ENCODE results near the gene SNN.
A peak's percentile ranks its signal among the peaks of the same experiment; 100 is the strongest.

SNN gene

GRCh38 chr16:11667824-11668622 is at the start of gene SNN:
TSS of gene SNN (plus strand) at chr16:11668455. CDS start at chr16:11676060, 7,605 bp downstream.
- DNase-seq (ENCODE audit: low spot score), result peak; percentile 89

DNA sequence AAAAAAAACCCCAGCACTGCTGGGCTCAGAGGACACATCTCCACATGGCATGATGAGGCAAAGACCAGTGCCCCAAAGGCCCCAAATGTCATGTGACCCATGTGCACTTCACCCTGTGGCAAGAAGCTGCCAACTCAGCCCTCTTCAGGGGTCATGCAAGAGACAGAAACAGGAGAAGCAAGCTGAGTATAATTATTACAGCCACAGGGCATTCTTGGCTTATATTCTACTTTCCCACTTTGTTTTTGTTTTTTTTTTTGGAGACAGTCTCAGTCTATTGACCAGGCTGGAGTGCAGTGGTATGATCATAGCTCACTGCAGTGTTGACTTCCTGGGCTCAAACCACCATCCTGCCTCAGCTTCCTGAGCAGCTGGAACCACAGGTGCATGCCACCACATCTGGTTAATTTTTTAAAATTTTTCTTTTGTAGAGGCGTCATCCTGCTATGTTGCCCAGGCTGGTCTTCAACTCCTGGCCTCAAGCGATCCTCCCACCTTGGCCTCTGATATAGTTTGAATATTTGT is 48.9 kb upstream of the SNN start:
- DNase-seq (ENCODE audit: low spot score), result no peak

DNA sequence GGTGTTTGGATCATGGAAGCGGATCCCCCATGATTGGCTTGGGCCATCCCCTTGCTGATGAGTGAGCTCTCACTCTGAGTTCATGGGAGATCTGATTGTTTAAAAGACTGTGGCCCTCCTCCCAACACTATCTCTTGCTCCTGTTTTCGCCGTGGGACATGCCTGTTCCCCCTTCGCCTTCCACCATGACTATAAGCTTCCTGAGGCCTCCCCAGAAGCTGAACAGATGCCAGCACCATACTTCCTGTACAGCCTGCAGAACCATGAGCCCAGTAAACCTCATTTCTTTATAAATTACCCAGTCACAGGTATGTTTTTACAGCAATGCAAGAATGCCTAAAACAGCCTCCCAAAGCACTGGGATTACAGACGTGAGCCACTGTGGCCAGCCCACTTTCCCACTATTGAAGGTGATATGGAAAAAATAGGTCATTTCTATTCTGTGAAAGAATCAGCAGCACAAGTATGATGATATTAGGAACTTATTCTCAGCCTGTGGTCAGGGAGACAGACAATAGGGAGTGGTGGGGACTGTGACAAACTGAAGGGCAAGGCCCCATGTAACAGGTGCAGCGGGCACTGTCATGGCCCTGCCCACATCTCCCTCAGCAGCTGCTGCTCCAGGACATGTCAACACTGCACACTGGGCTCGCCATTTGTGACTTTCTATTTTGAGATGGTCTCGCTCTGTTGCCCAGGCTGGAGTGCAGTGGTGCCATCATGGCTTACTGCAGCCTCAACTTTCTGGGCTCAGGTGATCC is 47.8 kb upstream of the SNN start:
- DNase-seq (ENCODE audit: low spot score), result no peak

GRCh38 chr16:11621539-11621919 is 46.7 kb upstream of the SNN start:
- DNase-seq (ENCODE audit: low spot score), result no peak

- no peak for DNase-seq (ENCODE audit: low spot score)
These were observed 46.2 kb upstream of the SNN start for GRCh38 chr16:11621920-11622651.

DNA sequence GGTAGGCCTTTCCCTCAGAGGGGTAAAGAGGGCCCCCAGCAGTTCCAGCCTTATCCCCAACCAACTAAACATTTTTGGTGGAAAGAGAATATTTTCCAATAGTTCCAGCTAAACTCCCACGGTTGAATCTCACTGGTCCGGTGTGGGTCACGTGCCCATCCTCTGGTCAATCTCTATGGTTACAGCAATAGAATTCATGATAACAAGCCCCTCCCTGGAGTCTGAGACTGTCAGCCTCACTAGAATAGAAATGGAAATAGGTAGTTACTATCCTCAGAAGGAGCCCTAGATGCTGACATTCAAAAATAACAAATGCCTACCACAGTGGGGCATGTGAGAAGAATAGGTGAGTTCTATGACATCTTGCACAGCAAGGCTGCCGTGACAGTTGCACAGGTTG is 44.0 kb upstream of the SNN start:
- no peak for DNase-seq (ENCODE audit: low spot score)

- no peak for DNase-seq (ENCODE audit: low spot score)
These were observed 43.3 kb upstream of the SNN start for GRCh38 chr16:11624636-11625607.

- no peak for DNase-seq (ENCODE audit: low spot score)
These were observed 42.5 kb upstream of the SNN start for GRCh38 chr16:11625769-11626168.

GRCh38 chr16:11626657-11627291 is 41.5 kb upstream of the SNN start:
- no peak for DNase-seq (ENCODE audit: low spot score)

DNA sequence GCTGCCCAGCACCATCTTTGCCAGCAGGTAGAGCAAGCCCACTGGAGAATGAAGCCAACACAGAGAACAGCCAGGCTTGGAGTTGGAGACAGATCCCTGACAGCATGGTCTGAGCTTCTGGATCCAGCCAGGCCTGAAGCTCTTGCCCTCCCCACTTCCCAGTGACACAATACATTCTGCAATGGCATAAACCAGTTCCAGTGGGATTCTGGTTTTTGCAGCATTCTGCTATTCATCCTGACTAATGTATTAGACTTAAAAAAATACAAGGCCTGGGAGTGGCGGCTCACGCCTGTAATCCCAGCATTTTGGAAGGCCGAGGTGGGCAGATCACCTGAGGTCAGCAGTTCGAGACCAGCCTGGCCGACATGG is 41.0 kb upstream of the SNN start:
- DNase-seq (ENCODE audit: low spot score), result no peak

- DNase-seq (ENCODE audit: low spot score), result no peak
These were observed 40.3 kb upstream of the SNN start for GRCh38 chr16:11627822-11628457.

DNA sequence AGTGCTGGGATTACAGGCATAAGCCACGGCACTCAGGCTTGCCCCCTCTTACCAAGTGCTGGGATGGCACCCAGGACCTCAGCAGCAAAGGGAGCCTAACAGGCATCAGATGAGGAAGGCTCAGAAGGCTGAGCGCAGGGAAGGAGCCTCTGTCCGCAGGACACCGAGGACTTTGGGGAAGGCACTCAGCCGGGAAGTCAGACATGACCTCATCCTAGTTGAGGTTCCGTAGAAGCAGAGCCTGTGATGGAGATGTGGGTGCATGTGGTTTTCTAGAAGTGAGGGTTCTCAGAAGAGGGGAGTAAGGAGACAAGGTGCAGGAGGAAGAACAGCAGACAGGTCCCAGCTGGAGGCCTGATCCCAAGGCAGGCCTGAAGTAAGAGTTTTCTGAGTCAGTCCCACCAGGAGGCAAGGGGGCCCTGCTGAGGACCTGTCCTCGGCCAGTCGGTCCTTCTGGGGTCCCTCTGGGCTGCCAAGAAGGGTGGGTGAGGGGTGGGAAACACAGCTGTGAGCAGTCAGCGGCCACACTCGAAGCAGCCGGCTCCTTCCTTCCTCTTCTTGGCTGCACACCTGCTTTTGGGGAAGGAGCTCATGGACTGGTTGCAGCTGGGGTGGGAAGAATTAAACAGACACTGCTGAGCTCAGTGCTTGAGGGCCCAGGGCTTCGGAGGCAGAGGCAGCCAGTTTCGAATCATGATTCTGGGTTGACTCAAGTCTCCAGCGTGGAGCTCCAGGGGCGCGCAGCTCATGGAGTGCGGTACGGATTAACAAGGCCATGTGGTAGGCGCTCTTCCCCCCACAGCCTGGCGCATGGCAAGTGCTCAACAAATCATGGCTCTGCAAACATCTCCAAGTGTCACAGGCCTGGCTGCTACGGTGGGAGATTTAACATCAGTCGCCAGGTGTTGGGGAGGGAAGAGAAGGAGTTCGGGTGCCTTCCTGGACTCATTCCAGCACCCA is 38.9 kb upstream of the SNN start:
- DNase-seq (ENCODE audit: low spot score), result no peak

DNA sequence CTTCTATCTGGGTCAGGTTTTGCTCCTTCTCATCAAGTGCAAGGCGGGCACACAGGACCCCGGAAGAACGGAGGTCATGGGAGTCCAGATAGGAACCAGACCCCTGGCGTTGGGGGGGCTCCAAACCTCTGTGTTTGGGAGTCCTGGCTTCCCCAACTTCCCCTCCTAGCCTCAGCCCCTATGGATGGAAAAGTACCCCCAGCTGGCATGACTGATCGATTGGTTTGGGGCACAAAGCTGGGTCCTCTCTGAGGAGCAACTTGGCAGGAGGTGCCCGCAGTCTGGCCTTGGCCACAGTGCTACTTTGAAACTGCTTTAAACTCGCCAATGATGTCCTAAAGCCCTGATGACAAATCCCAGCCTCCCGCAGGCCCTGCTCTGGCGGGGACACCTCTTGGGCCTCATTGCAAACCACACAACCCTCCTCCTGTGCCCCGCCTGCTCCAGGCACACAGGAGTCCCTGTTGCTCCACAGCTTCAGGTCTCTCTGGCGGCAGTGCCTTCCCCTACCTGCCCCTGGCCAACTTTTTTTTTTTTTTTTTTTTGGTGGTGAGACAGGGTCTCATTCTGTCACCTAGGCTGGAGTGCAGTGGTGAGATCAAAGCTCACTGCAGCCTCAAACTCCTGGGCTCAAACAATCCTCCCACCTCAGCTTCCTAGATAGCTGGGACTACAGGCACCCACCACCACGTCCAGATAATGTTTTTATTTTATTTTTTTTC is 38.0 kb upstream of the SNN start:
- DNase-seq (ENCODE audit: low spot score), result no peak

- DNase-seq (ENCODE audit: low spot score), result no peak
These were observed 37.5 kb upstream of the SNN start for GRCh38 chr16:11630768-11631056.

DNA sequence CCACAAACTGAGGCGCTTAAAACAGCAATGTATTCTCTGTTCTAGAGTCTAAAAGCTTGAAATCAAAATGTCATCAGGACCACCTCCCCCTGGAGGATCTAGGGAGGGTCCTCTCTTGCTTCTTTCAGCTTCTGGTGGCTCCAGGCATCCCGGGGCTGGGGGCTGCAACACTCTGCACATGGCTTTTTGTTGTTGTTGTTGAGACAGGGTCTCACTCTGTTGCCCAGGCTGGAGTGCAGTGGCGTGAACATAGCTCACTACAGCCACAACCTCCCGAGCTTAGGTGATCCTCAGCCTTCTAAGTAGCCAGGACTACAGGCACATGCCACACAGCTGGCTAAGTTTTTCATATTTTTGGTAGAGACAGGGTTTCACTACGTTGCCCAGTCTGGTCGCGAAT is 37.0 kb upstream of the SNN start:
- no peak for DNase-seq (ENCODE audit: low spot score)

- no peak for DNase-seq (ENCODE audit: low spot score)
These were observed 35.8 kb upstream of the SNN start for GRCh38 chr16:11632455-11632939.

- DNase-seq (ENCODE audit: low spot score), result no peak
These were observed 35.1 kb upstream of the SNN start for GRCh38 chr16:11633113-11633512.

DNA sequence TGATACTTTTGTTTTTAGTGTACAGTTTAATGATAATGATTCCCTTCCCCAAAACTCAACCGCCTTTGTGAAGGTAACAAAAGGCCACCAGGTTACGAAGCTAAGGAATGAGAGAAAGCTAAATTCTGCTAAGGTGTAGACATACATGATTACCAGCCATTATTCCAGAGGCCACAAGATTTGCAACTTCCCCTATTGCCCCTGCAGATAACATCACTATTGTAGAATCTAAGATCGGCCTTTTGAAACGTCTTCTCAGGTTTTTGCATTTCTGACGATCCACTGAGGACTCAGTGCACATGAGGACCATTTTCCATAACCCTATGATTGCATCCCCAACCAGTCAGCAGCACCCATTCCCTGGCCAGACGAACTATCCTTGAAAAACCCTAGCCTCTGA is 33.9 kb upstream of the SNN start:
- DNase-seq (ENCODE audit: low spot score), result no peak

Data from left forelimb (tissue), 1 donor.